NCI-H82 (cell line): Measurements from ENCODE around the gene SERPINI2.

ENCODE experiments used
- DNase-seq: peaks from one replicate; lab custom pipeline; 2025; lab: John Stamatoyannopoulos, UW

The SERPINI2 gene

GRCh38 chr3:167473863-167474262 lies at the start of gene SERPINI2:
Gene SERPINI2, minus strand, starts transcription at chr3:167474042. Its CDS starts 2,208 bp downstream, at chr3:167471834.
- DNase-seq: no peak

DNA sequence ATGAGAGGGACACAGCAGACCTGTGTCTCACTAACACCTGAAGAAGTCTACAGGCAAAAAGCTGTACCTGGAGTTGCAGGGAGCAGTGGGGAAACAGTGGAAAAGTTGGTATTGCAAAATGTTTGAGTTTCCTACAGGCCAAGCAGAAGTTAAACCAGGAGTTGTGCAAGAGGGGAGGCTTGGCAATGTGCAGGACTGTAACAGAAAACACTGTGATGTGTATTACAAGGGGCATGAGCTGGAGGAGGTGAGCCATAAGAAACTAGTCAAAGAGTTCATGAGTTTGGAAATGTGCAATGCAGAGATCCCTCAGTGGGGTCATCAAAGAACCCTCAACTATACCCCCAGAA lies 47.1 kb upstream of the SERPINI2 start:
- DNase-seq: no peak

DNA sequence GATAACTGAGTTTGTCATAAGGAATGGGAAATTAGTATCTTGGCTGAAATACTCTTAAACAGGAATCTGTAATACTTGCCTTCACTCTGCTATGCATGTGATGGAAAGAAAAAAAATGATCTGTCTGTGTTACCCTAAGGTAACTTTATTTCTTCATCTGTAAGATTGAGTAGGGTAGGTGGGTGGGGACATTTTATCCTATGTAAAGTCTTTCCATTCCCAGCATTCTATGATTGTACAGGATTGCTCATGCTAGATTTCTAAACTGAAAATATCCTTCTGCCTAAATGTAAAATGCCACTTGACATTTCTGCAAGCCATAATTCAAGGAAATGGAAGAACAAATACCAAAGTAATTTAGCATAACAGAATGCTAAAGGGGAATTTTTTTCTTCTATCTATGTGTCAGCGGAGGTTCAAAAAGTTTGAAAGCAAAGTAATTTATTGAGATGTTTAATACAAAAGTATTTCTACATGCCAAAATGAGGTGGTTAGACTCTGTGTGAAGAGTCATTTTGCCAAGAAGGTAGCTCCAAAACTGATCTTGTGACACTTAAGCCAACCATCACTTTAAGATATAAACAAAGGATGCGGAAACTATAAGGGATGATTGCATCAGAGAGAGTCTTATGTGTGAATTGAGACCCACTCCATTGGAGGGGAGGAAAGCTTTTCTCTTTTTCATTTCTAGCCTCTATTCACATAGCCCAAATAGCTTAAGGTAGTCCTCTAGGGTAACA lies 46.6 kb upstream of the SERPINI2 start:
- no peak for DNase-seq

DNA sequence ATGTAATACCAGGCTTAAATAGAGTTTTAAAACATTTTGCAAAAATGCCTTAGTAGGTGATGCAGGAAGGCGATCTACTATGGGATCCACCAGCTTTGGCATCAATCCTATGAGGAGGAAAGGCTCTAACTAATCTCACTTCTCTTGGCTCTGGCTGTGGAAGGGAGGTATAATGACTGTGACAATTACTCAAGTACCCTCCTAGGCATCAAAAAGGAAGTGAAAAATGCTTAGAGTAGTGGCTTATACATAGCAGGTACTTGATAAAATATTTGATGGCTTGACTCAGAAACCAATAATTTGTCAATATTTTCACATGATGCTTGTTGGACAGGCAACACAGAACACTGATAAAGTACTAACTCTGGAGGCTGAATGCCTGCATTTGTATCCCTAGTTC lies 34.1 kb upstream of the SERPINI2 start:
- DNase-seq: peak; percentile 23

DNA sequence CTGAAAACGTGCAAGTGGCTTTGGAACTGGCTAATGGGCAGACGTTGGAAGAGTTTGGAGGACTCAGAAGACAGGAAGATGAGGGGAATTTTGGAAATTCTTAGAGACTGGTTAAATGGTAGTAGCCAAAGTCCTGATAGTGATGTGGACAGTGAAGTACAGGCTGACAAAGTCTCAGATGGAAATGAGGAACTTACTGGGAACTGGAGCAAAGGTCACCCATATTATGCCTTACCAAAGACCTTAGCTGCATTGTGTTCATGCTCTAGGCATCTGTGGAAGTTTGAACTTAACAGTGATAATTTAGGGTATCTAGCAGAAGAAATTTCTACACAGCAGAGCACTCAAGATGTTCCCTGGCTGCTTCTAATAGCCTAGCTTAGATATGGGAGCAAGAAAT lies 28.6 kb upstream of the SERPINI2 start:
- no peak for DNase-seq

DNA sequence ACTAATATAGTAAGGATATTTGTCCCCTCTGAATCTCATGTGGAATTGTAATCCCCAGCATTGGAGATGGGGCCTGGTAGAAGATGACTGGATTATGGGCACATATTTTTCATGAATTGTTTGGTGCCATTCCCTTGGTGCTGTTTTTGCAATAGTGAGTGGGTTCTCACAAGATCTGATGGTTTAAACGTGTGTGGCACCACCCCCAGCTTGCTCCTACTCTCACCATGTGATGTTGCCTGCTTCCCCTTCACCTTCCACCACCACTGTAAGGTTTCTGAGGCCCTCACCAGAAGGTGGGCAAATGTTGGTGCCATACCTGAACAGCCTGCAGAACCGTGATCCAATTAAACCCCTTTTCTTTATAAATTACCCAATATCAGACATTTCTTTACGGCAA lies 28.1 kb upstream of the SERPINI2 start:
- DNase-seq: no peak

GRCh38 chr3:167497903-167498302 lies 24.1 kb upstream of the SERPINI2 start:
- no peak for DNase-seq

- peak; percentile 68 for DNase-seq
Observed at GRCh38 chr3:167493244-167493643, 19.4 kb upstream of the SERPINI2 start.

DNA sequence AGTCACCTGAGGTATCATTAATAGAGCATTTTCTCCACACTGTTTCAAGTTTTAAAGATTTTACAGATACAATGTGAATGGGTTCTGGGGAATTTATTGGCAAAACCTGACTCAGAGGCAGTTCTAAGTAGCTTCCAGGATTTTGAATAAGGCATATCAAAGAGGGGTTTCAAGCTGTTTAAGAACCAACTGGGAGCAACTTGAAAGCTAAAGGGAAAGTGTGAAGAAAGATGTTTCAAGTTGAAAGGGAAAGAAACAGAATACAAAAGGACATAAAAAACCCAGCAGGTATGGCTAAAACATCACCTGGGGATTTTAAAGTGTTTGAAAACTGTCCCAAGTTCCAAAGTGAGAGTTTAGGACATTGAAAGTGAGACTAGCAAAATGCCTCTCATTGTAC lies 17.8 kb upstream of the SERPINI2 start:
- DNase-seq: no peak

- no peak for DNase-seq
Observed at GRCh38 chr3:167489571-167489970, 15.7 kb upstream of the SERPINI2 start.

GRCh38 chr3:167487556-167487955 lies 13.7 kb upstream of the SERPINI2 start:
- no peak for DNase-seq

DNA sequence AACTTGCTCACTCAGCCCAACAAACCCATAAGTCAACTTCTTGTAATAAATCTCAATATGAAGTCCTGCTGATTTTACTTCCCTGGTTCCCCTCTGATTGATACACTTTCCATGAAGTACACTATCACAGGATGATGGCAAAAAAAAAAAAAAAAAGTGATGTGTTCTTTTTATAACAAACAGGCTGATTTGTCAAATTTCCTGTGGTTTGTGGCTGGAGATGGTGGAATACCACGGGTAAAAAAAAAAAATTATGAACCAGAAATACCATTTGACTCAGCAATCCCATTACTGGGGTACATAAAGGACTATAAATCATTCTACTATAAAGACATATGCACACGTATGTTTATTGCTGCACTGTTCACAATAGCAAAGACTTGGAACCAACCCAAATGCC lies 10.7 kb upstream of the SERPINI2 start:
- DNase-seq: no peak

GRCh38 chr3:167483708-167484475 lies 10.1 kb upstream of the SERPINI2 start:
- peak; percentile 98 for DNase-seq

- no peak for DNase-seq
Observed at GRCh38 chr3:167481164-167481563, 7.3 kb upstream of the SERPINI2 start.

GRCh38 chr3:167480748-167481147 lies 6.9 kb upstream of the SERPINI2 start:
- DNase-seq: no peak

DNA sequence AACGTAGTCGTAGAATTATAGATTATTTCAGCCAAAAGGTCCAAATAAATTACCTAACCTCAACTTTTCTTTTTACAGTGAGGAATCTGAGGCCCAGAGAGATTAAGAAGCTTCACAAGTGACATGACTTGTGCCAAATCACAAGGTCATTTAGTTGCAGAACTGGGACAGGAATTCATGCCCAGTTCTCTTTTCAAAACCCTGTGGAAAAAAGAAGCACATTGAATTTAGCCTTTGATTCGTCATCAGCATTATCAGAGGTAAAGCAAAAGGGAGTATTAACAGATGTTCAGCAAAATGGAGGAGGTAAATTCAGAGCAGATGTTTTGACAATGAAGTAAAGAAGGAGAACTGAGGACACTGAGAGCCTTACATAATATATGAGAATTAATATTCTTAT lies 4.5 kb downstream of the SERPINI2 start:
- DNase-seq: no peak

- no peak for DNase-seq
Observed at GRCh38 chr3:167467848-167468611, 5.8 kb downstream of the SERPINI2 start.

GRCh38 chr3:167466966-167467365 lies 6.9 kb downstream of the SERPINI2 start:
- DNase-seq: no peak

GRCh38 chr3:167456157-167456799 lies 17.6 kb downstream of the SERPINI2 start:
- no peak for DNase-seq

- no peak for DNase-seq
Observed at GRCh38 chr3:167453815-167454214, 20.0 kb downstream of the SERPINI2 start.

DNA sequence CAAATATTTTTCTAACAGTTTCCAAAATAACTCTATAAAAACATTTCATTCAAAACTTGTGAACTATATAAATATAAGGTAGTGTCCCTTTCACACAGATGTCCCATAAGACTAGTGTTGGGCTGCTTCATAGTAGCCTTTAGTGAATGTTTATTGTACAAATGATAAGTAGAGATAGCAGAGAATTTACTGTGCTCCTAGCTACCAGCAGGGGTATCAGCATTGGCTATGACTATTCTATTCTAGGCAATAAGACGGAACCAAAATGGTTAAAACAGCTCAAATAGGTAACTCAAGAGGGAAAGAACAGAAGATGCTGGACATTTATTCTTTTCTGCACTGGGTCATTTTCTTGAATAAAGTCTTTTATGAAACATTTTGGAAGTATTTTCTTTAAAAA lies 22.6 kb downstream of the SERPINI2 start:
- DNase-seq: peak; percentile 39

DNA sequence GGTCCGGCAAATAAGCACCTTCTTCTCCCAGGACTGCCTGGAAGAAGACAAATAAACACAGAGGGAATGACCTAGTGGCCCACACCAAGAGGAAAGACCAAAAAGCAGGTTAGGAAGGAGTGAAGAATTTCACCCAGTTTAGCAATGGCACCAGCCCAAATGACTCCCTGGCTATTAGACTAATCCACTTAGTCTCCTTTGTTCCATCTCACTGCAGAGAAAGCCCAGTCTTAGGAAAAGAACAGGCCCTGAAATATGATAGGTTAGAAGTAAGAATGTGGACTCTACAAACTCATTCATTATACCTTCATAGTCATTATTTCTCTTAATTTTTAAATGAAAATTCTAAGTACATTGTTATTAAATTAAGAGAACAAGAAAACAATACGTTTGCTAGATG lies 23.2 kb downstream of the SERPINI2 start:
- DNase-seq: peak; percentile 88
